K562 (cell line): ENCODE data around the gene PTPRF. TPM values are rescaled to one million over a fixed set of nuclear protein-coding genes. Genes with fewer than 3 reads are reported as not detected.

Source experiments
- ATAC-seq: fragments of 200-7000 bp; cut with Tn5 transposase; 3 replicates; pipeline ENCODE4 v1.9.1; 2020; ENCODE audit warnings: moderate library complexity
- BruUV-seq: library from RNA; stranded (reverse); fragments of 400-500 nt; replicated peaks from 2 replicates; lab custom pipeline; 2021; lab: Mats Ljungman, UMichigan
- CTCF ChIA-PET: fragments of 300-600 bp; formaldehyde crosslinking; extraction: SDS; loops from one replicate; lab custom pipeline; 2021; ENCODE audit warnings: low intra/inter-chr PET ratio; lab: Yijun Ruan, JAX
- POLR2A ChIA-PET: fragments of 300-600, 350-650 bp; sonication (Branson Sonifier 250); formaldehyde crosslinking; extraction: SDS; loops from one replicate; lab custom pipeline; 2021; ENCODE audit warnings: antibody characterized with exemption, inconsistent platforms; lab: Yijun Ruan, JAX
- DNase-seq, 4 experiments: peaks; one replicate each; pipeline versions ENCODE4 v3.0.0 to v3.0.0-alpha.2; 2011 to 2018; ENCODE audit warnings: low spot score in 3 of 4, mixed read lengths in 3 of 4; ENCODE audit errors: extremely low read depth in 1 of 4
- FAIRE-seq: peaks from 2 replicates; lab custom pipeline; 2011; peaks lifted over from hg19 to GRCh38; lab: Jason Lieb, UNC
- H2AFZ ChIP-seq: 2 replicates; pipeline ENCODE4 v1.6.0; 2011; ENCODE audit warnings: low read depth, low read length, control low read depth, inconsistent platforms
- H3K27ac ChIP-seq: fragments of 200-600 bp; 3 replicates; pipeline ENCODE4 v1.8.0; 2011; ENCODE audit warnings: low read depth, mild to moderate bottlenecking, control low read depth, inconsistent platforms, low read length, moderate library complexity, mixed read lengths; ENCODE audit errors: extremely low read depth
- H3K27me3 ChIP-seq, 2 experiments: fragments of 300-600 bp in 1 of 2; 2 replicates in 1 of 2; 3 replicates in 1 of 2; pipeline versions ENCODE4 v1.6.0 to v1.8.0; 2011; ENCODE audit warnings: inconsistent platforms in 2 of 2, low read length in 2 of 2, mild to moderate bottlenecking in 1 of 2, mixed read lengths in 1 of 2, moderate library complexity in 1 of 2; ENCODE audit not compliant: control insufficient read depth in 2 of 2, insufficient read depth in 2 of 2
- H3K36me3 ChIP-seq: fragments of 300-600 bp; 3 replicates; pipeline ENCODE4 v1.8.0; 2011; ENCODE audit warnings: mild to moderate bottlenecking, low read length, inconsistent platforms; ENCODE audit not compliant: control insufficient read depth, insufficient read depth
- H3K4me1 ChIP-seq, 2 experiments: fragments of 200-600 bp in 1 of 2; replicated peaks in 1 of 2; 2 replicates in 1 of 2; 3 replicates in 1 of 2; pipeline versions ENCODE4 v1.5.1 to v1.8.0; 2011; ENCODE audit warnings: inconsistent platforms in 2 of 2, low read length in 2 of 2, mild to moderate bottlenecking in 1 of 2, mixed read lengths in 1 of 2, moderate library complexity in 1 of 2; ENCODE audit not compliant: control insufficient read depth in 2 of 2, insufficient read depth in 2 of 2
- H3K4me2 ChIP-seq: 2 replicates; pipeline ENCODE4 v1.6.1; 2011; ENCODE audit warnings: low read length, control low read depth, inconsistent platforms, mixed read lengths; ENCODE audit not compliant: insufficient read depth
- H3K4me3 ChIP-seq: fragments of 200-600 bp; sonication (generic), shearing (Covaris generic); 2 replicates; pipeline ENCODE4 v1.5.1; 2016; ENCODE audit warnings: control low read depth, inconsistent platforms
- H3K79me2 ChIP-seq: fragments of 200-600 bp; 3 replicates; pipeline ENCODE4 v1.8.0; 2011; ENCODE audit warnings: low read length, inconsistent platforms; ENCODE audit not compliant: control insufficient read depth, insufficient read depth
- H3K9ac ChIP-seq, 2 experiments: 2 replicates each; pipeline versions ENCODE4 v1.6.0 to v1.6.1; 2011; ENCODE audit warnings: low read depth in 2 of 2, low read length in 2 of 2, control low read depth in 1 of 2, inconsistent platforms in 1 of 2, mild to moderate bottlenecking in 1 of 2, mixed read lengths in 1 of 2; ENCODE audit not compliant: insufficient read depth in 1 of 2
- H3K9me1 ChIP-seq: one replicate; pipeline ENCODE4 v1.6.0; 2011; ENCODE audit warnings: inconsistent platforms, mild to moderate bottlenecking, low read length, moderate library complexity; ENCODE audit not compliant: control insufficient read depth, insufficient read depth
- H3K9me3 ChIP-seq: replicated peaks from 2 replicates; pipeline ENCODE4 v1.5.1; 2011; ENCODE audit warnings: low read depth, low read length, inconsistent platforms; ENCODE audit not compliant: control insufficient read depth, insufficient read depth
- H4K20me1 ChIP-seq: replicated peaks from 2 replicates; pipeline ENCODE4 v1.6.1; 2011; ENCODE audit warnings: low read length, inconsistent platforms, mixed read lengths; ENCODE audit not compliant: control insufficient read depth, insufficient read depth
- COPS2 ChIP-seq: fragments of 450-650 bp; conservative IDR thresholded peaks from 2 replicates; pipeline ENCODE4 v1.6.1; 2016; ENCODE audit warnings: mild to moderate bottlenecking, moderate library complexity
- E2F3 ChIP-seq: fragments of 250-450 bp; sonication (Bioruptor Pico); IDR thresholded peaks from 2 replicates; pipeline ENCODE4 v1.4.0; 2020; ENCODE audit warnings: mild to moderate bottlenecking
- KLF10 ChIP-seq: fragments of 250-450 bp; sonication (Bioruptor Pico); IDR thresholded peaks from 2 replicates; pipeline ENCODE4 v1.6.1; 2021; ENCODE audit warnings: matching md5 sums
- RNF2 ChIP-seq: sonication (generic); IDR thresholded peaks from 2 replicates; pipeline ENCODE4 v1.6.1; 2016
- SRSF1 ChIP-seq: fragments of 200-400 bp; formaldehyde crosslinking; IDR thresholded peaks from 2 replicates; pipeline ENCODE4 v1.6.1; 2017; ENCODE audit warnings: mild to moderate bottlenecking, low read depth, low read length, moderate library complexity
- ZNF316 ChIP-seq: fragments of 450-650 bp; IDR thresholded peaks from 2 replicates; pipeline ENCODE4 v1.6.1; 2016
- ZNF449 ChIP-seq: fragments of 250-450 bp; sonication (Bioruptor Pico); IDR thresholded peaks from 2 replicates; pipeline ENCODE4 v1.8.0; 2022; ENCODE audit warnings: moderate library complexity, mild to moderate bottlenecking, inconsistent platforms
- ZSCAN29 ChIP-seq: fragments of 450-650 bp; IDR thresholded peaks from 2 replicates; pipeline ENCODE4 v1.6.1; 2017
- WGBS: fragments of 100-300 bp; shearing (Covaris generic); methylation state at CpG from one replicate; pipeline ENCODE4 v1.1.6; 2016; ENCODE audit warnings: low coverage, mixed read lengths; ENCODE audit not compliant: insufficient coverage; ENCODE audit errors: missing lambda C conversion rate; 5-methylcytosine and 5-hydroxymethylcytosine counted together
- in situ Hi-C: fragments of 300-500 bp; cut with MboI; formaldehyde crosslinking; loops from 4 replicates; pipeline ENCODE4 v1.15.0; 2018; ENCODE audit warnings: inconsistent platforms, mixed read lengths
- intact Hi-C: fragments of 100-400 bp; cut with micrococcal nuclease; formaldehyde crosslinking; loops from 2 replicates; pipeline ENCODE4 v1.14.2; 2022
- polyA plus RNA-seq, 8 experiments: library from polyadenylated mRNA; depleted of rRNA in 4 of 8; stranded (reverse) in 5 of 8; unstranded in 3 of 8; fragments of >200 nt; fragmentation: Nextera tagmentation in 2 of 8; fragmentation: Illumina TruSeq in 1 of 8; extraction: Ambion mirVana in 2 of 8; extraction: Trizol in 1 of 8; gene quantifications; 2 replicates each; pipeline versions ENCODE4 v1.2.1 to v1.2.3, GENCODE V29; 2011 to 2014; ENCODE audit warnings: inconsistent platforms in 1 of 8, missing spikeins in 1 of 8
- total RNA-seq, 7 experiments: library from RNA; depleted of rRNA in 6 of 7; stranded (reverse); fragments of >200 nt in 6 of 7; fragmentation: Illumina TruSeq in 2 of 7; extraction: Trizol in 2 of 7; gene quantifications; 2 replicates each; pipeline versions ENCODE4 v1.2.1 to v1.2.3, GENCODE V29; 2011 to 2021; ENCODE audit warnings: low replicate concordance in 1 of 7

Gene PTPRF
- total and polyA plus RNA-seq, 9 of the 15 experiments (the other 6 are each of a cell fraction or from before 2014, with no cell fraction given) = 0.13 to 4.3 (median 1.1) TPM

- Histone ChIP-seq H3K27me3 (peaks cover 0 to 4% of the 10 kb centered on the region in 2 experiments; a peak in 2 of 5 replicates), H3K4me1 (no peaks in the 10 kb centered on the region), H3K4me2 (no peak overlapping the region), H3K27ac (no peak overlapping the region), H3K9me3 (no peaks in the 10 kb centered on the region), H3K79me2 (no peaks in the 10 kb centered on the region), H2AFZ (no peak overlapping the region), H3K4me3 (no peak overlapping the region), H4K20me1 (no peaks in the 10 kb centered on the region), H3K9me1 (no peaks in the 10 kb centered on the region), H3K36me3 (no peaks in the 10 kb centered on the region), H3K9ac (no peak overlapping the region)
- ATAC-seq = no peak
- TF ChIP-seq KLF10 (CRISPR knock-in tag) = no peak
- TF ChIP-seq ZNF316 = peak; percentile 32; the same call in 1 of the 2 replicates
- ChIA-PET CTCF (no interaction called here), POLR2A (interaction anchor here (1.4 kb wide), 1 partner anchor 19 kb away, joined by 5 read pairs; no protein-coding TSS in a partner anchor)
- FAIRE-seq = no peak
- no peak for DNase-seq
- in situ Hi-C loops (no loop called here), intact Hi-C loops (no loop called here)
- no TSS peak for BruUV-seq
- 7% methylated on average over 2 of the region's 2 CpGs for WGBS
Measured at GRCh38 chr1:43481491-43481890, 49.2 kb upstream of the PTPRF start.

GRCh38 chr1:43482215-43482614 is 48.5 kb upstream of the PTPRF start:
- H2AFZ ChIP-seq = no peak overlapping the region

More at GRCh38 chr1:43482215-43482614, 48.5 kb upstream of the PTPRF start:
- ATAC-seq (no peak), DNase-seq (no peak), FAIRE-seq (no peak)
- Histone ChIP-seq H4K20me1 (no peaks in the 10 kb centered on the region), H3K4me2 (no peak overlapping the region), H3K79me2 (no peaks in the 10 kb centered on the region), H3K4me3 (no peak overlapping the region), H3K9ac (no peak overlapping the region), H3K27me3 (peaks cover 0 to 4% of the 10 kb centered on the region in 2 experiments; a peak in 2 of 5 replicates), H3K4me1 (no peaks in the 10 kb centered on the region), H3K9me1 (no peaks in the 10 kb centered on the region), H3K9me3 (no peaks in the 10 kb centered on the region), H3K36me3 (no peaks in the 10 kb centered on the region), H3K27ac (no peak overlapping the region)
- intact Hi-C loops = no loop called here
- POLR2A ChIA-PET = interaction anchor here (0.7 to 1.4 kb wide), 2 partner anchors 18 to 593 kb away, joined by 4 to 5 read pairs; no protein-coding TSS in a partner anchor
- 0% methylated on average over 1 of the region's 1 CpG for WGBS
- TF ChIP-seq SRSF1 = no peak
- no peak for TF ChIP-seq RNF2
- TF ChIP-seq ZSCAN29 = no peak
- TF ChIP-seq ZNF449 (CRISPR knock-in tag) = no peak
- TF ChIP-seq E2F3 = no peak
- no peak for TF ChIP-seq COPS2
- BruUV-seq = no TSS peak
- in situ Hi-C loops = no loop called here
- CTCF ChIA-PET = interaction anchor here (0.5 kb wide), 1 partner anchor 348 kb away, joined by 3 read pairs; no protein-coding TSS in a partner anchor
